ENCODE measurements around the gene RPP25L.
"Not testable (repeated sequence)": the region's sequence is repeated elsewhere in the genome, so short reads cannot be mapped to it uniquely, and the experiment has no call there.

Gene RPP25L, protein sequence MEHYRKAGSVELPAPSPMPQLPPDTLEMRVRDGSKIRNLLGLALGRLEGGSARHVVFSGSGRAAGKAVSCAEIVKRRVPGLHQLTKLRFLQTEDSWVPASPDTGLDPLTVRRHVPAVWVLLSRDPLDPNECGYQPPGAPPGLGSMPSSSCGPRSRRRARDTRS

DNA sequence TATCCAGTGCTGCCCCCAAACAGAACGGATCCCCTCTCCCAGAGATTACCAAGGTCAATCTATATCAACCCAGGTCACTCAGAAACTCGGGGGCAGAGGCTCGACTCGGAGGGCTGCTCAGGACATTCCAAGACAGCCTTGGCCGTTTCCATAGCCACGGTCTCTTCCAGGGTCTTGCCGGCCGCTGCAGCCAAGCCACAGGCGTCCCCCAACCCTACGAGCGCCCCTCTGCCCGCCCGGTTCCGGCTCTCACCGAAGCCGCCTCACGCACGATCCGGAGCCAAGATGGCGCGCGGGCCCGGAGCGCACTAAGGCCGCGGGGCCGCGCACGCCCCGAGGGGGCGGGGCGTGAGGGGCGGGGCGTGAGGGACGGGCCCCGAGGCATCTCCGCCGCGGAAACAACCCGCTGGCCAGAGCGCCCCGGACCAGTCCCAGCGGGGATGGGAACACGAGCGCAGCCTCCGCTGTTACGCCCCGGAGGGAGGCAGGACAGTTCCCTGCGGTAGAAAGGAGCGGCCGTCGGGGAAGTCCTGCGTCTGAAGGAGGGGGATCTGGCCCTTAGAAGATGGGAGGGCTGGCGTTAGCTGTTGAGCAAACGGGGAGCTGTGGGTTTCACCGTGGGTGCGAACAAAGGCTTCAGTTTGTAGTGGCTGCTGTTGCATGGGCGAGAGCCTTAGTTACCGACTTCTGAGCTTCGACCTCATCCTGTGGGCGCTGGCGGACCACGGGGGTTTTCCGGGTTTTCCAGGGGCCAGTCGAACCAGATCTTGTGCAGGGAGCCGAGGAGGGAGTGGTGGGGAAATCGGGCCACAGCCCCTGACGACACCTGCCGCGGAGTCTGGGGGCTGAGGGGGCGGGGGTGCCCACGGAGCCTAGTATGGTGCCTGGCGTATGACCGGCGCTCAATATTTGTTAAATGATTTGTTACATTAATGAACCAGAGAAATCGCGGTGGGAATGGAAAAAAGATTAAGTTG is at the start of gene RPP25L:
Gene RPP25L (minus strand): TSS at position 287 of the 977 bp plus-strand sequence. CDS start 801 bp downstream, outside the sequence.
- in situ Hi-C loops (cut with MboI; ENCODE audit: low sequenced_read_pairs), result no loop called here

DNA sequence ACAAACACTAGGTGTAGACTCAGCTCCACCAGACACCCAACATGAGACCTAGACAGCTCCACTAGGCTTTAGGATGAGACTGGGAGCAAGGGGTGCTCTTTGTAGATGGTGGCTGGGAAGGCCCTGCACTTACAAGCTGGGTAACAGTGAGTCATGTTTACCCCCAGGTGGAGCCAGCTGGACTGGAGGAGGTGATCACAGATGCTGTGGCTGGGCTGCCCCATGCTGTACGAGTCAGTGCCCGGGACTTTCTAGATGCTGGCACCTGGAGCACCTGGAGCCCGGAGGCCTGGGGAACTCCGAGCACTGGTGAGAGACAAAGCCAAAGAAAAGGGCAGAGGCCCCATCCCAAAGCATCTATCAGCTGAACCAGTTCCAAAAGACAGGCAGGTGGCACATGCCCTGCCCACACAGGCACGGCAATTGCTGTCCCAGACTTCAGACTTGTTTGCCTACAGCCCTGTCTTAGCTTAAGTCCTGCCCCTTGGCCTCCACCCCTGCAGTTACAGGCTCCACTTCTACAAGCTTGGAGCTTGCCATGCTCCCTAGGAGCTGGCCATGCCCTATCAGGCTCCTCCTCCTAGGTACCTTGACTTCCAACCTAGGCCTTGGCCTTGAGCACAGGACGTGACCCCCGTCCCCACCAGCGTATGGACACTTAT is 47.8 kb upstream of the RPP25L start:
- in situ Hi-C loops (cut with MboI; ENCODE audit: low sequenced_read_pairs), result no loop called here

DNA sequence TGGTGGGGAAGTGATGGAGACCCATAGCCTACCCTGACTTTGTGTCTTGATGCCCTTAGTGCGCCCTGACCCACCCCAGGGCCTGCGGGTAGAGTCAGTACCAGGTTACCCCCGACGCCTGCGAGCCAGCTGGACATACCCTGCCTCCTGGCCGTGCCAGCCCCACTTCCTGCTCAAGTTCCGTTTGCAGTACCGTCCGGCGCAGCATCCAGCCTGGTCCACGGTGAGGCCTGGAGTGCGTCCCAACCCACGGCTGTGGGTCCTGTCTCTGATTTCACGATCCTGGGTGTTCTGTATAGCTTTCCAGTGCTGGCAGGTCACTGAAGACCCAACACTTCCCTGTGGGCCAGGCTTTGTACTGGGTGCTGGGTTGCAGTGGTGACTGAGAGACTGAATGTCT is 46.6 kb upstream of the RPP25L start:
- in situ Hi-C loops (cut with MboI; ENCODE audit: low sequenced_read_pairs), result no loop called here

DNA sequence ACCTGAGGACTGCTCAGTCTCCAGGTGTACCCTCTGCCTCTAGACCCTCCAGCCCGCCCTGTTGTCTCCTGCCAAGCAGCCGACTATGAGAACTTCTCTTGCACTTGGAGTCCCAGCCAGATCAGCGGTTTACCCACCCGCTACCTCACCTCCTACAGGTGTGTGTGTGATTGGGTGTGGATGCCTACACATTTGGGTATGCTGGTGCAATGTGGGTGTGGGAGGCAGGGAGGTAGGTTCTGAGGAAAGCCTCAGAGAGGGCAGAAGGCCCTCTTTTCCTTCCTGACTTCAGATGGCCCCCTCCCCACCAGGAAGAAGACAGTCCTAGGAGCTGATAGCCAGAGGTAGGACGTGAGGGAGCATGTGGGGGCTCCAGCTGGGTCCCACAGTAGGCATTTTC is 45.1 kb upstream of the RPP25L start:
- in situ Hi-C loops (cut with MboI; ENCODE audit: low sequenced_read_pairs), result no loop called here

GRCh38 chr9:34655394-34655793 is 43.5 kb upstream of the RPP25L start:
- in situ Hi-C loops (cut with MboI; ENCODE audit: low sequenced_read_pairs), result no loop called here

DNA sequence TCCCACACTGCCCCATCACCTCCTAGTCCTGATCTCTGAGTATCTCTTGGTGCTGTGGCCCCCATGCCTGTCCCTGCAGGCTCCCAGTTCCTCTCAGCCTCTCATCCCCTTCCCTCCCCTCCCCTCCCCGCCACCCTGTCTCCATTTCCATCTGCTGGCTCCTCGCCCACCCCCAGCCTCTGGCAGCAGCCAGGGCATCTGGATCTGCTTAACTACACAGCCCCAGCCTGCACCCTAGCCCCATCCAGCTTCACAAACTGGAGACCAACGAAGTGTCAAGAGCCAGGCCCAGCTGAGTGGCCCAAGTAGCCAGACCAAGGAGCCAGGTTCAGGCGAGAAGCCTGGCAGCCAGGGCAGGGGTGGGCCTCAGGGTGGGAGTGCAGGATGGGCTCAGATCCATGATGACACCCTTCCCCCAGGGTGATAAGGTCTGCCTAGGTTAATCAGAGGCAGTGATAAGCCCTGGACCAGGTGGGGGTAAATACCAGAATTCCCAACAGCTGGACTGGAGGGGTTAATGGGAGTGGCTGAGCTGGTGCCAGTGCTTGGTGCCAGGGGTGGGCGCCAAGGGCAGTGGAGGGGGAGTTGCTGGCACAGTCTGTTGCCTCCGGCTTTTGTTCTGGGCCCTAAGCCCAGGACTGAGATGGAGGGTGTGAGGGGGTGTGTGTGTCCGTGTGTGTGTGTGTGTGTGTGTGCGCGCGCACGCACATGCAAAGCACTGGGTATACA is 42.6 kb upstream of the RPP25L start:
- in situ Hi-C loops (cut with MboI; ENCODE audit: low sequenced_read_pairs), result no loop called here

DNA sequence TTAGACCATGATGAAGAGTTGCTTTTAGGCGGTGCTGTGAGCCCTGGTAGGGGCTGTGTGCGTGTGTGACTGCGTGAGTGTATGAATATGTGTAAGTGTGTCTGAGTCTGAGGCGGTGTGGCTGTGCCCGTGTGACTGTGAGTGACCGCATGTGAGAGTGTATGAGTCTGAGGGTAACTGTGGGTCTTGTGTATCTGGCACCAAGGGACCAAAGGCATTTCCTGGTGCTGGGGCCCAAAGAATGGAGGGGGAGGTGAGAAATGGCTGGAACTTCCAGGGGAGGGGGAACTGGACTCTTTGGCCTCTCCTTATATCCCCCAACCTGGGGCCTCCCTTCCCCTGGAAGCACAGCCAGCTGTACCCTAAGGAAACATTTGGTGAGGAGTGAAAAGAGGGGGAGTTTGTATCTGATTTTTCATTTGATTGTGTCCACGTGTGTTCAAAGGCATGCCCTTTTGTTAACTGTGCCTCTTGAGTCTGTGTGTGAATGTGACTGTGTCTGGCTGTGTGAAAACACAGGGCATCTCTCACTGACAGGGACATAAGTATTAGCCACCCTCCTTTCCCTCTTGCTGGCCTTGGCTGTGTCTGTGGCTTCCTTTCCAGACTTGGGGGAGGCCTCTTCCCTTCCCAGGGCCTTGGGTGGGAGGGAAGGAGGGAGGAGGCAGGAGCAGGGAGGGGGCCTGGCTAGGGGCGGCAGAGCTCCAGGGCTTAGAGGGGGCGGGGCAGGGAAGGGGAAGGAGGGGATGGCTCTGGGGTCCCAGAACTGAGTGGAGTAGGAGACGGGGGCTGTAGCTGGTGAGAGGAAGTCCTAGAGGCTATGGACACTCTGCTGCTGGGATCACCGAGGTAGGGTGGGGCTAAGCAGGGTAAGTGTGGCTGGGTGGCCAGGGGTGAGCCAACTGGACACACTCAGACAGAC is 41.5 kb upstream of the RPP25L start:
- in situ Hi-C loops (cut with MboI; ENCODE audit: low sequenced_read_pairs), result no loop called here

DNA sequence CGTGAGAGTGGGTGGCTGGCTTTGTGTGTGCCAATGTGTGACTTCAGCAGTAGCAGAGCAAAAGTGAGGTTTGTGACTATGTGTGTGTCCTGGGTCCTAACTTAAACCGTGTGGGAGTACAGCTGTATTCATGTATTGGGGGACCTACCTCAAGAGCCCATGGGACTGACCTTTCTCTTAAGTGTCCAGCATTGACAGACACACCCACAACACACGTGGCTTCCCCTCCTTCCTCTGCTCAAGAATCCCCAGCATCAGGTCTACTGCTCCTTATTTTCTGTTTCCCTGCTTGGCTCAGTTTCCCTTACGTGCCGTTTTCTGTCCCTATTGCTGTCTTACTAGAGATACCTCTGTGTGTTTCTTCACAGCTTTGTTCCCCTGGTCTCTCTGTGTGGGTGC is 40.7 kb upstream of the RPP25L start:
- in situ Hi-C loops (cut with MboI; ENCODE audit: low sequenced_read_pairs), result no loop called here

- in situ Hi-C loops (cut with MboI; ENCODE audit: low sequenced_read_pairs), result no loop called here
Observed at GRCh38 chr9:34651876-34652601, 40.1 kb upstream of the RPP25L start, which contains the start of gene IL11RA. TSS of gene IL11RA (plus strand) at chr9:34652185. CDS start at chr9:34655218, 3,033 bp downstream.

GRCh38 chr9:34651321-34651720 is 39.4 kb upstream of the RPP25L start:
- in situ Hi-C loops (cut with MboI; ENCODE audit: low sequenced_read_pairs), result no loop called here

DNA sequence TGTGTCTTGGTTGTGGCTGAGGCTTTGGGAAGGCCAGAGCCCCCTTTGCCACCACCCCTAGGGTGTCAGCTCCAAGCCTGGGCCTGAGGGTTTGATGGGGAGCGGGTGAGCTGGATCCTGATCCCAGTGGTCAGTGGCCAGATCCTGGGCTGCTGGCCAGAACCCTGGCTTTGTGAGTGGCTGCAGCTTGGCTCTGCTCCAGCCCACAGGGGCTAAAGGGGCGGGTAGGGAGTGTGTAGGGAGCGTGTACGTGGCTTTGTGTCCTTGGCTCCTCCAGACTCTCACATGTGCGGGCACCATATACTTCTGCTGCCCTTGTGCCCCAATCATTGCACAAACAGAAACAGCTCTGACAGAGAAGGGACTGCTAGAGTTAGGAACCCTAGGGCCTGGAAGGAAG is 38.9 kb upstream of the RPP25L start:
- in situ Hi-C loops (cut with MboI; ENCODE audit: low sequenced_read_pairs), result no loop called here

DNA sequence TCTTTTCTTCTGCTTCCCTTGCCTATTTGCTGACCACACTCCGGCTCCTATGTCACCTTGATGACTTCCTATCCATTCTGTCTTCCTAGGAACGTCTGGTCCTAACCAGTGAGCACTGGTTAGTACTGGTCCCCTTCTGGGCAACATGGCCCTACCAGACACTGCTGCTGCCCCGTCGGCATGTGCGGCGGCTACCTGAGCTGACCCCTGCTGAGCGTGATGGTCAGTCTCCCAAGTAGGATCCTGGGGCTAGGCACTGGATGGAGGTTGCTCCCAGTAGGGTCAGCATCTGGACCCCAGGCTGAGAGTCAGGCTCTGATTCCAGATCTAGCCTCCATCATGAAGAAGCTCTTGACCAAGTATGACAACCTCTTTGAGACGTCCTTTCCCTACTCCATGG is 36.8 kb upstream of the RPP25L start:
- in situ Hi-C loops (cut with MboI; ENCODE audit: low sequenced_read_pairs), result no loop called here

GRCh38 chr9:34647651-34648050 is 35.8 kb upstream of the RPP25L start:
- in situ Hi-C loops (cut with MboI; ENCODE audit: low sequenced_read_pairs), result no loop called here

DNA sequence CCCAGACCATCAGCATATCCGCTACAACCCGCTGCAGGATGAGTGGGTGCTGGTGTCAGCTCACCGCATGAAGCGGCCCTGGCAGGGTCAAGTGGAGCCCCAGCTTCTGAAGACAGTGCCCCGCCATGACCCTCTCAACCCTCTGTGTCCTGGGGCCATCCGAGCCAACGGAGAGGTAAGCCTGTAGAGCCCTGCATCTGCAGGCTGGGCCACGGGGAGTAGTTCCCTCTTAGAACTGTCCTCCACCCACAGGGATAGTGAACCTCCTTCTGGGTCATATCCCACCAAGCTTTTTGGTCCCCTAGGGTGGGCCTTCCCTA is 35.1 kb upstream of the RPP25L start:
- in situ Hi-C loops (cut with MboI; ENCODE audit: low sequenced_read_pairs), result no loop called here

- in situ Hi-C loops (cut with MboI; ENCODE audit: low sequenced_read_pairs), result no loop called here
Observed at GRCh38 chr9:34646211-34647083, 34.5 kb upstream of the RPP25L start, which contains the start of gene GALT. TSS of gene GALT (plus strand) at chr9:34646675. CDS start at chr9:34646705, 30 bp downstream.

GRCh38 chr9:34644766-34645314 is 32.9 kb upstream of the RPP25L start:
- in situ Hi-C loops (cut with MboI; ENCODE audit: low sequenced_read_pairs), result no loop called here

DNA sequence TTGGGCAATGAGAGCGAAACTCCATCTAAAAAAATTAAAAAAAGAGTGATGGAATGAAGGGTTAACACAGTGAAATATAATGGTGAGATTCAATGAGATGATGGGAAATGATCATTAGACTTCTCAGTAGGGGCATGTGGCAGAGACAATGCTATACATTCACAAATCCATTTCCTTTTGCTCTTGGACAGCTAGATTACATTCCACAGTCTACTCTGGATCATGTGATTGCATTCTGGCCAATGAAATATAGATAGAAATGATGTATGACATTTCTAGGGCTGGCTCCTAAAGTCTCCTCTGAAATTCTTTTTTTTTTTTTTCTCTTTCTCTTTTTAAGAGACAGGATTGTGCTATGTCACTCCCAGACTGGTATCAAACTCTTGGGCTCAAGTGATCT is 30.8 kb upstream of the RPP25L start:
- in situ Hi-C loops (cut with MboI; ENCODE audit: low sequenced_read_pairs), result no loop called here

DNA sequence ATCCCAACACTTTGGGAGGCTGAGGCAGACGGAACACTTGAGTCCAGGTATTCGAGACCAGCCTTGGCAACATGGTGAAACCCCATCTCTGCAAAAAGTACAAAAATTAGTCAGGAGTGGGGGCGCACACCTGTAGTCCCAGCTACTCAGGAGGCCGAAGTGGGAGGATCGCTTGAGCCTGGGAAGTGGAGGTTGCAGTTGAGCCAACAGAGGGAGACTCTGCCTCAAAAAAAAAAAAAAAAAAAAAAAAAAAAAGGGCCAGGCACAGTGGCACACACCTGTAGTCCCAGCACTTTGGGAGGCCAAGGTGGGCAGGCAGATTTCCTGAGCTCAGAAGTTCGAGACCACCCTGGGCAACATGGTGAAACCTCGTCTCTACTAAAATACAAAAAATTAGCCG is 27.4 kb upstream of the RPP25L start:
- in situ Hi-C loops (cut with MboI; ENCODE audit: low sequenced_read_pairs), result not testable (repeated sequence)
